Measurements from ENCODE around the gene TMEM114. TPM values are rescaled to one million over a fixed set of nuclear protein-coding genes. Genes with fewer than 3 reads are reported as not detected.

TMEM114 gene
- total and polyA plus RNA-seq, 8 donors, result not detected

GRCh38 chr16:8530752-8531384 lies 59.4 kb downstream of the TMEM114 start:
- no peaks in the 10 kb centered on the region for H3K9me3 ChIP-seq
- WGBS, 5 donors, result 73 to 85% (median 78%) methylated on average over 5 of the region's 5 CpGs
- H3K4me3 ChIP-seq, result no peak overlapping the region
- no peak for TF ChIP-seq EP300 (IDR thresholded peaks at IDR 0.05)
- no peak for TF ChIP-seq CTCF (IDR thresholded peaks at IDR 0.05)
- TF ChIP-seq POLR2AphosphoS5 (IDR thresholded peaks at IDR 0.05), result no peak
- TF ChIP-seq POLR2A (IDR thresholded peaks at IDR 0.05), result no peak
- no peaks in the 10 kb centered on the region for H3K4me1 ChIP-seq
- peaks cover 0 to 11% (median 0%) of the 10 kb centered on the region in 3 donors for H3K27me3 ChIP-seq
- intact Hi-C loops (cut with DNase I; ENCODE audit: low total_unique reads), result no loop called here
- no peak overlapping the region for H3K27ac ChIP-seq
- H3K36me3 ChIP-seq, result no peaks in the 10 kb centered on the region
- DNase-seq, result no peak

GRCh38 chr16:8528471-8528870 lies 61.8 kb downstream of the TMEM114 start:
- no peak for DNase-seq
- H3K4me1 ChIP-seq, result no peaks in the 10 kb centered on the region
- 73 to 94% (median 82%) methylated on average over 5 of the region's 5 CpGs for WGBS, 5 donors
- no peak overlapping the region for H3K27ac ChIP-seq
- H3K27me3 ChIP-seq, result peaks cover 0 to 11% (median 0%) of the 10 kb centered on the region in 3 donors
- no peaks in the 10 kb centered on the region for H3K9me3 ChIP-seq
- intact Hi-C loops (cut with DNase I; ENCODE audit: low total_unique reads), result no loop called here
- no peaks in the 10 kb centered on the region for H3K36me3 ChIP-seq
- no peak overlapping the region for H3K4me3 ChIP-seq
- TF ChIP-seq EP300 (IDR thresholded peaks at IDR 0.05) (no peak), POLR2A (IDR thresholded peaks at IDR 0.05) (no peak), CTCF (IDR thresholded peaks at IDR 0.05) (no peak), POLR2AphosphoS5 (IDR thresholded peaks at IDR 0.05) (no peak)

- intact Hi-C loops (cut with DNase I; ENCODE audit: low total_unique reads), result no loop called here
- TF ChIP-seq CTCF (IDR thresholded peaks at IDR 0.05), result no peak
- no peak for TF ChIP-seq EP300 (IDR thresholded peaks at IDR 0.05)
- no peak for TF ChIP-seq POLR2A (IDR thresholded peaks at IDR 0.05)
- no peak for TF ChIP-seq POLR2AphosphoS5 (IDR thresholded peaks at IDR 0.05)
- WGBS, 5 donors, result 81 to 92% (median 87%) methylated on average over 6 of the region's 6 CpGs
These were observed 66.4 kb downstream of the TMEM114 start for GRCh38 chr16:8523932-8524331.

GRCh38 chr16:8522757-8523156 lies 67.6 kb downstream of the TMEM114 start:
- DNase-seq, result no peak
- Histone ChIP-seq H3K27ac (no peak overlapping the region), H3K27me3 (no peaks in the 10 kb centered on the region), H3K4me3 (no peak overlapping the region), H3K4me1 (peaks cover 0 to 6% (median 2%) of the 10 kb centered on the region in 4 donors), H3K36me3 (no peaks in the 10 kb centered on the region), H3K9me3 (no peaks in the 10 kb centered on the region)
- 70 to 80% (median 75%) methylated on average over 7 of the region's 7 CpGs for WGBS, 5 donors
- intact Hi-C loops (cut with DNase I; ENCODE audit: low total_unique reads), result no loop called here
- no peak for TF ChIP-seq POLR2A (IDR thresholded peaks at IDR 0.05)
- TF ChIP-seq EP300 (IDR thresholded peaks at IDR 0.05), result no peak
- no peak for TF ChIP-seq CTCF (IDR thresholded peaks at IDR 0.05)
- no peak for TF ChIP-seq POLR2AphosphoS5 (IDR thresholded peaks at IDR 0.05)

More at GRCh38 chr16:8523932-8524331, 66.4 kb downstream of the TMEM114 start:
- no peaks in the 10 kb centered on the region for H3K9me3 ChIP-seq
- H3K27ac ChIP-seq, result no peak overlapping the region
- DNase-seq, result no peak
- no peaks in the 10 kb centered on the region for H3K36me3 ChIP-seq
- peaks cover 0 to 7% (median 0%) of the 10 kb centered on the region in 3 donors for H3K27me3 ChIP-seq
- H3K4me3 ChIP-seq, result no peak overlapping the region
- peaks cover 0 to 1% (median under 1%) of the 10 kb centered on the region in 4 donors for H3K4me1 ChIP-seq

Measured in stomach (tissue), 9 donors.